COLO829 (cell line): ENCODE measurements around the gene SKIC2.
"Not testable (repeated sequence)": the region's sequence is repeated elsewhere in the genome, so short reads cannot be mapped to it uniquely, and the experiment has no call there.

Source experiments
- DNase-seq: peaks from one replicate; pipeline ENCODE4 v3.0.0; 2012; ENCODE audit warnings: low spot score

Gene SKIC2

DNA sequence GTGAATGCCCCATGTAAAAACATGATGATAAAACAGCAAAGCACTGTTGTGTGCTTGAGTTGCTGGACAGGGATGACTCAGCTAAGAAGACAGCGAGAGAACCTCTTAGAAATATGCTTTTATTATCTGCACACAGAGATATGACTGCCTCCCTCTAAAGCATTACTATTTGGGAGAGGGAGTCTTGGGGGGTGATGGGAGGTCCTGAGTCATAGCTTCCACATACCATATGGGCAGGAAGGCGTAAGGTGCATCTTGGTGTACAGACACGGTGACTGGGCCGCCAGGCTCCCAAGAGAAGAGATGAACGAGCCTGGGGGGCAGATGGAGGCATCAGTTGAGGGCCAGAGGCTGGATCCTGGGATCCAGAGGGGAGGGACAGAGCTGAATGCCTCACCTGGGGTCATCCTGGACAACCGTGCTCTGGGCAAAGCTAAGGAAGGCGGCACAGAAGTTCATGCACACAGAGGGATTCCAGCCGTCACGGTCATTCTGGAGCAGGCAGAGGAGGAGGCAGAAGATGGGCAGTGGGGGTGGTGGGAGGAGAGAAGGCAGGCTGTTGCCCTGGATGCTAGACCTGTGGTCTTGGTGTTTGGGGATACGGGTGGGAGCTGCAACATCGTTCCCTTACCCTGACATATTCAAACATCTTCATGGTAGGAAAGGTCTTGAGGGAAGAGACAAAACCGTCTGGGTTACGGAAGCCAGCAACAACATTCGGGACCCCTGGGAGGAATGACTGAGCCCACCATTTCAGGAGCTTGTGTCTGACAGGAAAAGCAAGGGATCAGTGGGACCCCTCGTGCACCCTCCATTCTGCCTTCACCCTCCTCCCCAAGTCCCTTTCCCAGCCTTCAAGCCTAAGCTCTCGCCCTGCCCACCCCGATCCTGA is 11.0 kb downstream of the SKIC2 start:
- DNase-seq: no peak

DNA sequence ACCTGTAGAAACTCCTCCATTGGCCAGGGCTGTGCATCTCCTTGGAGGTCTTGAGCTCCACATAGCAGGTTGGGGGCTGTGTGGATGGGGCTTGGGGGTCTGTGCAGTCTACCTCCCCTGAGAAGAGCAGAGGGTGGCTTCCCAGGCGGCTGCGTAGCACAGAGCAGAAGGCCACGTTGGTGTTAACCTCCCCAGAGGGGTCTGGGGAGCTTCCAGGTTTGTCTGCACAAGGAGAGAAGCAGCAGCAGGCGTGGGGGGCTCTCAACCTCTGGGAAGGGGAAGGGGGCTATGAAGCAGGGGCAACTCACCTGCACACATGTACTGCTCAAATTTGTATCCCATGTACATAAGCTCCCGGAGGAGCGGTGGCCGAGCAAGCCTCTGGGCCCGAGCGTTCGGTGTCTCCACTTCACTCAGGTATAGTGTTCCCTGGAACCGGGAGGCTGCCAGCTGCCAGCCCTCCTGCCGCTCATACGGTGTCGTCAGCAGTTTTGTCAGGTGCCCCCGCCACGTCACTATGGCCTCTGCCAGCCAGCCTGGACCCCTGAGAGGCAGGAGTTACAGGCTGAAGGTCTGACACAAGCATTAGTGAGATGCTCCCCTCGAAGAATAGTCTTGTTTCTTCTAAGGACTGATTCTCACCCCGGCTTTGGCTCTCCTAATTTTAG is 11.8 kb downstream of the SKIC2 start:
- DNase-seq: no peak

DNA sequence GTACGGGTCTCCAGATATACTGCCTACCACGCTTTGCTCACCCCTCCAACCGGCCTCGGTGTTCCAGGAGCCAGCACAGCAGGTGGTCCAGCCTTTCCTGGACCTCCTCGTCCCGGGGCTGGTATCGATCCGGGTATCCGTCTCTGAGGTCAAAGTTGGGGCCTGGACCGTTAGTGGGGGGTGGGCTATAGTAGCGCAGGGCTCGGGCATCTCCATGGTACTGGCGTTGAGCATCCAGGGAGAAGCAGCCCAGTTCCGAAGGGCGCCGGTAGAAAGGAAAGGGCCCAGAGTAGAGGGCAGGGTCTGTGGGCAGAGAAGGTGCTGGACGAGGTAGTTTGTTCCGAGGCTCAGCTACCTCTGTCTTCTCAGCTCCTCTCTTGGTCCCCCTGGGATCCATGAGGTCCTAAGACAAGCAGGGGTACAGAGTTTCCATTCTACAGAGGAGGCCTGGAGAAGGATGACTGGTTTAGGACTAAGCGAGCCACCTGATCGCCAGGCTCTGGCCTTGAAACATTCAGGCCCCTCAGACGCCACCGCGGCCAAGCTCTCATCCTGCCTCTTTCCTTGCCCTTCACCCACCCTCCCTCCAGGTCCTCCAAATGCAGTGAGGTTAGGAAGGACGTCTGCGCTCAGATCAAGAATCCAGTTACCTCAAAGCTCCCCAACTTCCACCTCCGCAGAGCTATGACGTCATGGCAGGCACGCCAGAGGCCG is 12.5 kb downstream of the SKIC2 start:
- no peak for DNase-seq

DNA sequence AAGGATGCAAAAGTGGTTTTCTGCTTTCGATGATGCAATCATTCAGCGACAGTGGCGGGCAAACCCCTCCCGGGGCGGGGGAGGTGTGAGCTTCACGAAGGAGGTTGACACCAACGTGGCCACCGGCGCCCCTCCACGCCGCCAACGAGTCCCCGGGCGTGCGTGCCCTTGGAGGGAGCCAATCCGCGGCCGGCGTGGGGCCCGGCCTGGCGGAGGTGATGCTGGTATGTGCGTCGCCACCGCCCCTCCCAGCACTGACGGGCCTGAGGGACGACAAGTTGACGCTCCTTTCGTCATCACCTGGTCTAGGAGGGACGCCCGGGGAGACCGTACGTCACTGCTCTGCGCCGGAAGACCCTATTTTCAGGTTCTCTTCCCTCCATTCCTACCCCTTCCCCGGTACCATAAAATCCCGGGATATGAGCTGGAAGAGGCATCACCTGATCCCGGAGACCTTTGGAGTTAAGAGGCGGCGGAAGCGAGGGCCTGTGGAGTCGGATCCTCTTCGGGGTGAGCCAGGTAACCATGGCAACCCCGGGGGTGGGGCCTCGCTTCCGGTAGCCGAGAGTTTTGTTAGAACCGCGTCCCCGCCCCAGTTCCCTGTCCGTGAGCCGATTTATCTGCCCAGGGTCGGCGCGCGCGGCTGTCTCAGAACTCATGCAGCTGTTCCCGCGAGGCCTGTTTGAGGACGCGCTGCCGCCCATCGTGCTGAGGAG is 13.2 kb downstream of the SKIC2 start, which contains the start of gene DXO:
TSS of gene DXO (minus strand) at position 146 of the 716 bp plus-strand sequence. CDS start 463 bp downstream, outside the sequence.
- DNase-seq: peak; percentile 99

DNA sequence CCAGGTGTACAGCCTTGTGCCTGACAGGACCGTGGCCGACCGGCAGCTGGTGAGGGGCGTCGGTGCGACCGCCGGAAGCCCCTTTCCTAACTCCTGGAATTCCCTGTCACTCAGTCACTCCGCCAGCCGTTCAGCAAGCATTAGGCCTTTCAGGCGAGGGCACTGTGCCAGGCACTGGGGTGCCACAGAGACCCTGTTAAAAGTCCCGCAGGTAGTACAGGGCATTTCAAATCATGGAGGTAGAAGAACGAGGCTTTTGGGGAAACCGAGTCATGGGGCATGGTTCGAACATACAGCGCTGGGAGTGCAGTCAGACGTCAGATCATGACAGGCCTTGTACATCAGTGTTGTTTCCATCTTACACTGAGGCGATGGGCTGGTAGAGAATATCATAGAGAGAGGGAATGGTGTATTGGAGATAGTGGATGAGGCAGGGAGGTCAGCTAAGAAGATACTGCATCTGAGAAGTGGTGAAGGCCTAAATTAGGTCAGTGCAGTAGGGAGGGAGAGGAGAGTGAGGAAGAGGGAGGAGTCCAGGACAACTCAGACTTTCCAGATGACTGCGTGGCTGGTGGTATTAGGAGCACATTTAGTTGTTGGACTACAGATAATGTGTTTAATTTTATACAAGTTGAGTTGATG is 13.9 kb downstream of the SKIC2 start:
- DNase-seq: no peak

DNA sequence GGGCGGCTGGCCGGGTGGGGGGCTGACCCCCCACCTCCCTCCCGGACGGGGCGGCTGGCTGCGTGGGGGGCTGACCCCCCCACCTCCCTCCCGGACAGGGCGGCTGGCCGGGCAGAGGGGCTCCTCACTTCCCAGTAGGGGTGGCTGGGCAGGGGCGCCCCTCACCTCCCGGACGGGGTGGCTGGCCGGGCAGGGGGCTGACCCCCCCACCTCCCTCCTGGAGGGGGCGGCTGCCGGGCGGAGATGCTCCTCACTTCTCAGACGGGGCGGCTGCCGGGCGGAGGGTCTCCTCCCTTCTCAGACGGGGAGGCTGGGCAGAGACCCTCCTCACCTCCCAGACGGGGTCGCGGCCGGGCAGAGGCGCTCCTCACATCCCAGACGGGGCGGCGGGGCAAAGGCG is 17.1 kb downstream of the SKIC2 start:
- DNase-seq: not testable (repeated sequence)

DNA sequence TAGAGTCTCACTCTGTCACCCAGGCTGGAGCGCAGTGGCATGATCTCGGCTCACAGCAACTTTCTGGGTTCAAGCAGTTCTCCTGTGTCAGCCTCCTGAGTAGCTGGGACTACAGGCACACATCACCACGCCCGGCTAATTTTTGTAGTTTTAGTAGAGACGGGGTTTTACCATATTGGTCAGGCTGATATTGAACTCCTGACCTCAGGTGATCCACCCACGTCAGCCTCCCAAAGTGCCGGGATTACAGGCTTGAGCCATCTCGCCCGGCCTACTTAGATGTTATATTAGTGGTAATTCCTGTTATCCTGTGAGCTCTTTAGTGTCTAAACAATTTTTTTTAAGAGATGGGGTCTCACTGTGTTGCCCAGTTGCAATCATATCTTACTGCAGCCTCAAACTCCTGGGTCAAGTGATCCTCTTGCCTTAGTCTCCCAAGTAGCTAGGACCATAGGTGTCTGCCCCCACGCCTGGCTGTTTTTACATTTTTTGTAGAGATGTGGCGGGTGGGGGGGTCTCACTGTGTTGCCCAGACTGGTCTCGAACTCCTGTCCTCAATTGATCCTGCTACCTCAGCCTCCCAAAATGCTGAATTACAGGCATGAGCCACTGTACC is 18.9 kb downstream of the SKIC2 start:
- DNase-seq: no peak

DNA sequence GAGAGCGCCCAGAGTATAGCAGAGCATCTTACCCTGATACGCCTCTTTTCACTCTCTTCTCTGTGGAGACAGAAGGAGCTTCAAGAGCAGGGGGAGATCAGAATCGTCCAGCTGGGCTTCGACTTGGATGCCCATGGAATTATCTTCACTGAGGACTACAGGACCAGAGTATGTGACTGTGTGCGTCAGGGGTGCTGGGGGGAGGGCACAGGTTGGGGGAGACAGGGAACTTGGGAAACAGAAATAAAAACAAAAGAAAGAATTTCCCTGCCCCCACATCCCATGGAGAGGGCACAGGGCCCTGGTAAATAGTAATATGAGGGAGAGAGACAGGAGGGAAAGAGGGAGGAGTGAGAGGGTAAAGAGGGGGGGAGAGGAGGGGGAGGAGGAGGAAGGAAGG is 19.9 kb downstream of the SKIC2 start:
- no peak for DNase-seq

DNA sequence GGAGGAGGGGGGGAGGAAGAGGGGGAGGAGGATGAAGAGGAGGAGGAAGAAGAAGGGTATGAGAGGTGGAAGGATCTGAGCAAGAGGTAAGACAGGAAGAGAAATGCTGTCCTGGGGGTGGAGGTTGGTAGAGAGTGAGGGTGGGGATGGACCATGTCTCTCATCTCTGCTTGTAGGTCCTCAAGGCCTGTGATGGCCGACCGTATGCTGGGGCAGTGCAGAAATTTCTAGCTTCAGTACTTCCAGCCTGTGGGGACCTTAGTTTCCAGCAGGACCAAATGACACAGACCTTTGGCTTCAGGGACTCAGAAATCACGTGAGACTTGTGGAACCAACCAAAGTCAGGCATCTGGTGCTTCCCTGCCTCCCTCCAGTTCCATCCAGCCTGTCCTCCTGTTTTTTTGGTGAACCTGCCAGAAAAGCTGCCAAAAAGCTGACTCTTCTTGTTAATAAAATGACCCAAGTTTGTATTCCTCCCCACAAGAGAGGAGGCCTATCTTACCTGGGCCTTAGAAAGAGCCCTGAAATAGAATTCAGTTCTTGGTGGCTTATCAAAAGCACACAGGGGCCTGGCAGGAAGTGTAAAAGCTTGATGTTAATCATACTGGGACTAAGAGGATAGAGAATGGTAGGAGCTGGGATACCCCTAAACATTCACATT is 20.4 kb downstream of the SKIC2 start:
- no peak for DNase-seq

DNA sequence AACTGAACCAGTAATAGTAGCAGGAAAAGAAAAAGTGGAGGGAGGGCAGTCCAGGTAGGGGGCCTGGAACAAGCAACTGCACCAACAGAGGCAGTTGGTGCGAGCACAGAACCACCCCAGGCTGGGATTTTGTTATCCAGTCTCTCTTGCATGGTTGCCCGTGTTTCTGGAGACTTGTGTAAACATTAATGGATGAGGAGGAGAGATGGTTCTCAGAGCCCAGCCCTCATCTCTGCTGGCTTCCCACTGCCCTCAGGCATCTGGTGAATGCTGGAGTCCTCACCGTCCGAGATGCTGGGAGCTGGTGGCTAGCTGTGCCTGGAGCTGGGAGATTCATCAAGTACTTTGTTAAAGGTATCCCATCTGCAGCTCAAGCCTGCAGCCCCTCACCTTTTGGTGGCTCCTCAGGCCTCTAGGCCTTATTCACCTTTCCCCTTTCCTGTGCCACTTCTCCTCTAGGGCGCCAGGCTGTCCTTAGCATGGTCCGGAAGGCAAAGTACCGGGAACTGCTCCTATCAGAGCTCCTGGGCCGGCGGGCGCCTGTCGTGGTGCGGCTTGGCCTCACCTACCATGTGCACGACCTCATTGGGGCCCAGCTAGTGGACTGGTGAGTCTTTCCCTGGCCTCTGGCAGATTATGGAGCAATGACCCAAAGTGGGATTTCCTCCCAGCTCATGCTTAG is 21.4 kb downstream of the SKIC2 start:
- not testable (repeated sequence) for DNase-seq

DNA sequence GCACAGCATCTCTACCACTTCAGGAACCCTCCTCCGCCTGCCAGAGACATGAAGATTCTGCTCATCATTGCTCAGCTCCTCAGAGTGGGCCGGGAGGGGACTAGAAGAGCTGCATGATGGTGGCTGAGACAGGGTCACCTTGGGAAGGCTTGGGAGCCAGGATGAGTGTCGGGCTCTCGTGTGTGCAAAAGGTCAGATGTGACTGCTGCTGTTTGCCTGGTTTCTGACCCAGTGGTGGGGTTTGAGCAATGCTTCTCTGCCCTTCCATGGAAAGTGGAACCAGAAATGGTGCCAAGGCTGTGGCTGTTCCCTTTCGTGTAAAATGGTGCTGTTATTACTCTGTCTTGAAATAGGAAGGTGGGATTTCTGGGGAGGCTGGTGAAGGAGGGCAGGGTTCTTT is 22.0 kb downstream of the SKIC2 start:
- not testable (repeated sequence) for DNase-seq

DNA sequence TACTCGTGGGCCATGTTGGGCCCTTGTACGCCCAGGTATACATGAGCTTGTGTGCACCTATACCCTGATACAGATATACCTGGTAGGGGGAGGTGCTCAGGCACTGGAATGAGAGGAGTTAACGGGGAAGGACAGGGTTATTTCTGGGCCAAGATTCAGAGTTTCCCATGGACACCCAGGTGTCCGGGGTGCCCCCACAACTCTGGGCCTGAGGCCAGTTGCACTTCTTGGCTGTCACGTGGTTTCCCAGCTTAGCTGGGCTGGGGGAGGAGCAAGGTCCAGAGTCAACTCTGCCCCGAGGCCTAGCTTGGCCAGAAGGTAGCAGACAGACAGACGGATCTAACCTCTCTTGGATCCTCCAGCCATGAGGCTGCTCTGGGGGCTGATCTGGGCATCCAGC is 22.8 kb downstream of the SKIC2 start, which contains the start of gene C4A:
TSS of gene C4A (plus strand) at position 314 of the 400 bp plus-strand sequence. CDS start at position 365, 51 bp downstream.
- DNase-seq: not testable (repeated sequence)

DNA sequence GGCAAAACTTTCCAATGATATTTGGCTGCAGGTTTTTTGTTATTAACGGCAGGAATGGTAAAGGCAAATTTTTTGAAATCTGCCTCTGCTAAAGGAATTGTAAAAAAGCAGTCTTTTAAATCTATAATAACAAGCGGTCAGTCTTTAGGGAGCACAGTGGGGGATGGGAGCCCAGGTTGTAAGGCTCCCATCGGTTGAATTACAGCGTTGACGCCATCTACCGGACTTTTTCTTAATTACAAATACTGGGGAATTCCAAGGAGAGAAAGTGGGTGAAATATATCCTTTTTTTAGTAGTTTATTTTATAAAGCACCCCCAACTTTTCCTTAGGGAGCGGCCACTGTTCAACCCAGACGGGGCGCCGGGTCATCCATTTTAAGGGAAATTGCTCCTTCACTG is 30.4 kb downstream of the SKIC2 start:
- DNase-seq: not testable (repeated sequence)

DNA sequence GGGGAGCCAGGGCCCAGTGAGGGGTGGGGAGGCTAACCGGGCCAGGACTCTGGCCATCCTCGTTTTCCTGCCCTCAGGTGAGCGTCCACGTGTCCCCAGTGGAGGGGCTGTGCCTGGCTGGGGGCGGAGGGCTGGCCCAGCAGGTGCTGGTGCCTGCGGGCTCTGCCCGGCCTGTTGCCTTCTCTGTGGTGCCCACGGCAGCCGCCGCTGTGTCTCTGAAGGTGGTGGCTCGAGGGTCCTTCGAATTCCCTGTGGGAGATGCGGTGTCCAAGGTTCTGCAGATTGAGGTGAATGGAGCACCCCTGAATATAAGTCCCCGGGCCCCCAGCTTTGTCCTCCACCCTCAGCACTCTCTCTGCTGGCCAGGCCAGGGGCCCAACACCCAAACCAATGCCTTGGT is 35.4 kb downstream of the SKIC2 start:
- DNase-seq: not testable (repeated sequence)

DNA sequence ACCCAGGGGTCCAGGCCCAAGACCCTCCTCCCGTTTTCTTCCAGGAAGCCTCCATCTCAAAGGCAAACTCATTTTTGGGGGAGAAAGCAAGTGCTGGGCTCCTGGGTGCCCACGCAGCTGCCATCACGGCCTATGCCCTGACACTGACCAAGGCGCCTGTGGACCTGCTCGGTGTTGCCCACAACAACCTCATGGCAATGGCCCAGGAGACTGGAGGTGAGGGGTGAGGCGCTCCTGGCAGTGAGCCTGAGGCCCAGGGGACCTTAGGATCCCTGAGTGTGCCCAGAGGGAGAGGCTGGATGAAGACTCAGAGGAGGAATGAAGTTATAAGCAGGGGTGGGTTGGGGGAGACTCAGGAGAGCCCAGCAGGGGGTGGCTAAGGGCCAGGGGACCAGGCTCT is 37.4 kb downstream of the SKIC2 start:
- not testable (repeated sequence) for DNase-seq

DNA sequence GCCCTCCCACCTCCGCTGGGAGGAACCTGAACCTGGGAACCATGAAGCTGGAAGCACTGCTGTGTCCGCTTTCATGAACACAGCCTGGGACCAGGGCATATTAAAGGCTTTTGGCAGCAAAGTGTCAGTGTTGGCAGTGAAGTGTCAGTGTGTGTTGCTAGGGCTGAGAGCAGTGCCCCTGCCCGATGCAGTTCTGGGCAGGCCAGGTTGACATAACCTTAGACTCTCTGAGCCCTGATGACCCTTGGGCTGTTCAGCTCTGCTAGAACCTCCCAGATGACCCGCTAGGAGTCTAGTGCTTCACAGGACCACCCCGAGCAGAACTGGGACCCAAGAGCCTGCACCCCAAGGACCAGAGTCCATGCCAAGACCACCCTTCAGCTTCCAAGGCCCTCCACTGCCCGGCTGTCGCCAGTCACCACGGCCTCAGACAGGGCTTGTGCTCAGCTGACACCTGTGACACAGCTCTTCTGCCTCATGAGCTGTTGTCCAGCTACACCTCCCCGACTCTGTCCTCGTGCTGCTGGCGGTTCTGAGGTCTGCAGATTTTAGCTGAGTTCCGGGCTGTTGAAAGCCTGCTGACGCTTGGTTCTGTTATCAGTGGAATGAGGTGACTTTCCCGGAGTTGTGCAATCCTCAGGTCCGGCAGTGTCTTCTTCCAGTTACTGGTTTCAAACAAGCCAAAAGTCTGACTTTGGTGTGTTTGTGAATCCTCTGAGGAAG is 43.7 kb downstream of the SKIC2 start:
- not testable (repeated sequence) for DNase-seq

DNA sequence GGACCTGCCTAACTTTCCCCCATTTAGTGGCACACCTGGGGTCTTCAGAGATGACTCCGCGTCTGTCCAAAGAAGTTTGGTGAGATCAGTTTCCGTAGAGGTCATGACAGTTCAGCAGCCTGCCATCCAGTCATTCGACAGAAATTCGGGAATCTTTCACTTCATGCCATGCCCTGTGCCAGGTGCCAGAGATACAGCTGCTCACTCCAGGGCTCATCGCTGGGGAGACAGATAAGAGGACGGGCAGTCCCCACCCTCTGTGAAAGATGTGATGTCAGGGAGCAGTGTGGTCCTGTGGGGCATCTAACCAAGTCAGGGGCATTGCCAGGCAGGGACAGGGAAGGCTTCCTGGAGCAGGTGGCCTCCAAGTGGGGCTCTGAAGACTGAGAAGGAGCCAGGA is 44.3 kb downstream of the SKIC2 start:
- not testable (repeated sequence) for DNase-seq

DNA sequence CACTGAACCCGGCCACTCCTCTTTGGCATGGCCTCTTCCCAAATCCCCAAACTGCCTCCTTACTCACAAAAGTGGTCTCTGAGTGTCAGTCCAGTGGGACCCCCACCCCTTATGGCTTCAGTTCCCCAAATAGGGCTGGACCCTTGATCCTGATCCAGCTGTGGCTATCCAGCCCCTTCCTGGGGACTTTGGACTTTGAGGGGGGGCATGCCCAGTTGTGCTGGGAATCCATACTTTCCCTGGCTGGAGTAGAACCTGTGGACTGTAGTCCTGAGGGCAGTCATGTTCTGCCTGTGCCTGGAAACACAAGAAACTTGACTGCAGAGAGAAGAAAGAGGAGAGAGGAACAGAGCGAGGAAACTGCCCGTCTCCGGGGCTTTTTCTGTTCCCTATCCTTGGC is 45.4 kb downstream of the SKIC2 start:
- not testable (repeated sequence) for DNase-seq
